ENCODE measurements around the gene USP15. TPM values are rescaled to one million over a fixed set of nuclear protein-coding genes. Genes with fewer than 3 reads are reported as not detected.

The USP15 gene
- total RNA-seq, 4 donors from 2014 or later, result 70.8 to 99.4 (median 77.9) TPM

DNA sequence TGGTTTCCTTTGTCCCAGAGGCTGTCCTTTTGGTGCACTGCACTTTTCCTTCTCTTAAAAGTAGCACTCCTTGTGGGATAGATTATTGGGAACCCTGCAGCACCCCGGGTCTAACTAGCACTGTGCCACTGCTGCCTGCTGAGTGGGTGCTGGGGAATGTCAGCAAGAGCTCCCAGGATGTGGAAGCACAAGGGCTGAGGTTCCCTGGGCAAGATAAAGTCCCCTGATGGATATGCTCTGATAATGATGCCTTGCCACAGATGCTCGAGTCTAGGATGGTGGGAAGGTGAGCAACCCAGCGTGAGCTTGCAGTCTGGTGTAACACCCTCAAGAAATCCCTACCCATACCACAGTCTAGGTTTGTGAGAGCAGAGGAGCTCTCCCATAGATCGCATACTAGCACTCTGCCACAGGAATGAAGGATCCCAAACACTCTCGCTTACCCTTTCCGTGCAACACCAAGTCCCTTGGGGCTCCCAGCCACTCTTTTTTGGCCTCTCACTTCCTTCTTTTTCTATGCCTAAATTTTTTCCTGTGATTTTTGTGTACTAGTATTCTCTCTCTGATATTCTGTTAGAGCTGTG is 32.6 kb downstream of the USP15 start:
- WGBS, 2 donors, result 83 to 89% methylated on average over 6 of the region's 6 CpGs
- peaks cover 0 to 28% (median 7%) of the 10 kb centered on the region in 4 donors for H3K9me3 ChIP-seq
- no peak overlapping the region for H3K27ac ChIP-seq
- H3K4me1 ChIP-seq, result peaks cover 0 to 8% (median 0%) of the 10 kb centered on the region in 4 donors
- no peak for TF ChIP-seq POLR2A (IDR thresholded peaks at IDR 0.05)
- TF ChIP-seq, protein P1, sequence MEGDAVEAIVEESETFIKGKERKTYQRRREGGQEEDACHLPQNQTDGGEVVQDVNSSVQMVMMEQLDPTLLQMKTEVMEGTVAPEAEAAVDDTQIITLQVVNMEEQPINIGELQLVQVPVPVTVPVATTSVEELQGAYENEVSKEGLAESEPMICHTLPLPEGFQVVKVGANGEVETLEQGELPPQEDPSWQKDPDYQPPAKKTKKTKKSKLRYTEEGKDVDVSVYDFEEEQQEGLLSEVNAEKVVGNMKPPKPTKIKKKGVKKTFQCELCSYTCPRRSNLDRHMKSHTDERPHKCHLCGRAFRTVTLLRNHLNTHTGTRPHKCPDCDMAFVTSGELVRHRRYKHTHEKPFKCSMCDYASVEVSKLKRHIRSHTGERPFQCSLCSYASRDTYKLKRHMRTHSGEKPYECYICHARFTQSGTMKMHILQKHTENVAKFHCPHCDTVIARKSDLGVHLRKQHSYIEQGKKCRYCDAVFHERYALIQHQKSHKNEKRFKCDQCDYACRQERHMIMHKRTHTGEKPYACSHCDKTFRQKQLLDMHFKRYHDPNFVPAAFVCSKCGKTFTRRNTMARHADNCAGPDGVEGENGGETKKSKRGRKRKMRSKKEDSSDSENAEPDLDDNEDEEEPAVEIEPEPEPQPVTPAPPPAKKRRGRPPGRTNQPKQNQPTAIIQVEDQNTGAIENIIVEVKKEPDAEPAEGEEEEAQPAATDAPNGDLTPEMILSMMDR (IDR thresholded peaks at IDR 0.05), result no peak
- TF ChIP-seq EP300 (IDR thresholded peaks at IDR 0.05), result no peak
- H3K36me3 ChIP-seq, result peaks cover 0 to 39% (median 0%) of the 10 kb centered on the region in 3 donors
- no peaks in the 10 kb centered on the region for H3K27me3 ChIP-seq
- H3K4me3 ChIP-seq, result no peak overlapping the region
- no peak for DNase-seq (ENCODE audit: low spot score in 2 of 2)

DNA sequence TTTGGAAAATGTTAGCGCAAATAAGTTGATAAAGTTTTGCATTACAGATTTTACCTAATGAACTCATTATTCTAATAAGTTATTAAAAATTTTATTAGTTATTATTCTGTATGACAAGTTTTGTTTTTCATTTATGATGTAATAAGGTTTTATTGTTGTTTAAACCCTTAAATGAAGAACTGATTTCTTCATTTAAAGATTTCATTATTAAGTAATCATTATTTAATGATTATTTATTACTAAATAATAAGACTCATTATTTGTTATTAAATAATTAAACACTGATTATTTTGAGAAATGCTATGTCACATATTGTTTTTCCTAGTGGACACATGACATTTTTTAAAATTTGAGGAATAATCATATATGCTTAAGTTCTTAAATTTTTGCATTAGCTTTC is 34.2 kb downstream of the USP15 start:
- Histone ChIP-seq H3K4me3 (no peak overlapping the region), H3K27me3 (no peaks in the 10 kb centered on the region), H3K27ac (no peak overlapping the region), H3K36me3 (peaks cover 0 to 54% (median 0%) of the 10 kb centered on the region in 3 donors), H3K4me1 (peaks cover 0 to 8% (median 0%) of the 10 kb centered on the region in 4 donors), H3K9me3 (peaks cover 0 to 30% (median 7%) of the 10 kb centered on the region in 4 donors)
- DNase-seq (ENCODE audit: low spot score in 2 of 2), result no peak
- 92 to 95% methylated on average over 1 of the region's 1 CpG for WGBS, 2 donors
- TF ChIP-seq, protein P1 (IDR thresholded peaks at IDR 0.05), result no peak
- TF ChIP-seq POLR2A (IDR thresholded peaks at IDR 0.05), result no peak
- no peak for TF ChIP-seq EP300 (IDR thresholded peaks at IDR 0.05)

DNA sequence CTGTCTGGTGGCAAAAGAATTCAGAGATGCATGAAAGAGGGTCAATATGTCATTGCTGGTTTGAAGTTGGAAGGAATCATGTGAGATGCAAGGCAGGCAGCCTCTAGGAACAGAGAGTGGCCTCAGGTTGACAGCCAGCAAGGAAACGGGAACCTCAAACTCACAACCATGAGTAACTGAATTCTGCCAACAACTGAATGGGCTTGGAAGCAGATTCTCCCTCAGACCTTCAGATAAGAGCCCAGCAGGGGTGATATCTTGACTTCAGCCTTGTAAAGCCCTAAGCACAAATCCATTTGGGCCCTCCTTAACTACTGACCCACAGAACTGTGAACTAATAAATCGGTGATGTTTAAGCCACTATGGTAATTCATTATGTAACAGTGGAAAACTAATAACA is 35.8 kb downstream of the USP15 start:
- Histone ChIP-seq H3K27me3 (no peaks in the 10 kb centered on the region), H3K36me3 (peaks cover 0 to 56% (median 0%) of the 10 kb centered on the region in 3 donors), H3K27ac (no peak overlapping the region), H3K4me1 (peaks cover 0 to 17% (median 0%) of the 10 kb centered on the region in 4 donors), H3K4me3 (no peak overlapping the region), H3K9me3 (peaks cover 0 to 17% (median 2%) of the 10 kb centered on the region in 4 donors)
- TF ChIP-seq POLR2A (IDR thresholded peaks at IDR 0.05) (no peak), EP300 (IDR thresholded peaks at IDR 0.05) (no peak)
- TF ChIP-seq, protein P1 (IDR thresholded peaks at IDR 0.05), result no peak
- WGBS, 2 donors, result 72 to 98% methylated on average over 2 of the region's 2 CpGs
- no peak for DNase-seq (ENCODE audit: low spot score in 2 of 2)

DNA sequence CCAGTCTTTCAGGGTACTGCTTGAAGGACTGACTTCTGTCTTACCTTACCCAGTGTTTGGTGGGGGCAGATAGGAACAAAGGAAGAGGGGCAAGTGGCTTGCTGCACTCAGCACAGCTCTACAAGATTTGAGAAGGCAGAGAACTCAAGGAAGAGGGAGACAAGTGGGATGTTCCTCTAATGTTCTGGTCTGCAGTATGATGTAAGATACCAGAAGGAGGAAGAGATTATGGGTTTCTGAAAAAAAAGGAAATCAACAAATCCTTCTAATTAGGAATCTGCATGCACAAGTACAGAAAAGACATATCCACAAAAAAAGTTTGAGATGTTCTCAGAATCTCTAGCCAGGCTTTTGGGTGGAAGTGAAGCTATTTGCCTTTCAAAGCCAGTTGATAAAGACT is 37.1 kb downstream of the USP15 start:
- Histone ChIP-seq H3K4me1 (peaks cover 0 to 19% (median 0%) of the 10 kb centered on the region in 4 donors), H3K36me3 (peaks cover 0 to 55% (median 0%) of the 10 kb centered on the region in 3 donors), H3K27ac (no peak overlapping the region), H3K9me3 (peaks cover 0 to 13% (median 2%) of the 10 kb centered on the region in 4 donors), H3K27me3 (no peaks in the 10 kb centered on the region), H3K4me3 (no peak overlapping the region)
- no peak for DNase-seq (ENCODE audit: low spot score in 2 of 2)
- TF ChIP-seq POLR2A (IDR thresholded peaks at IDR 0.05) (no peak), EP300 (IDR thresholded peaks at IDR 0.05) (no peak)
- TF ChIP-seq, protein P1 (IDR thresholded peaks at IDR 0.05), result no peak

DNA sequence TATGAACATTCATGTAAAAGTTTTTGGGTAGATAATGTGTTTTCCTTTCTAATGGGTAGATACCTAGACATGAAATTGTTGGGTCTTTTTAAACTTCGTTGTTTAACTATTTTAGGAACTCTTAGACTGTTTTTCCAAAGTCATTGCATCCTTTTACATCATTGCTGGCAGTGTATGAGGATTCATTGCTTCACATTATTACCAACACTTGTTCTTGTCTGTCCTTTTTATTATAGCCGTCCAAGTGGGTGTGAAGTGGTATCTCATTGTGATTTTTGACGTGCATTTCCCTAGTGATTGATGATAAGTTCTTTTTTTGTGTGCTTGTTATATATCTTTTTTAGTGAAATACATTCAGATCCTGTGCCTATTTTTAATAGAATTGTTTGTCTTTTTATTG is 39.4 kb downstream of the USP15 start:
- Histone ChIP-seq H3K27me3 (no peaks in the 10 kb centered on the region), H3K4me1 (peaks cover 0 to 17% (median 0%) of the 10 kb centered on the region in 4 donors), H3K36me3 (peaks cover 0 to 71% (median 7%) of the 10 kb centered on the region in 3 donors), H3K4me3 (no peak overlapping the region), H3K9me3 (peaks cover 0 to 23% (median 5%) of the 10 kb centered on the region in 4 donors), H3K27ac (no peak overlapping the region)
- no peak for DNase-seq (ENCODE audit: low spot score in 2 of 2)
- 68 to 79% methylated on average over 3 of the region's 3 CpGs for WGBS, 2 donors
- no peak for TF ChIP-seq EP300 (IDR thresholded peaks at IDR 0.05)
- TF ChIP-seq, protein P1 (IDR thresholded peaks at IDR 0.05), result no peak
- TF ChIP-seq POLR2A (IDR thresholded peaks at IDR 0.05), result no peak

Data from tibial nerve (tissue), 4 donors.